Stimulated activated CD8-positive, alpha-beta memory T cell treated with anti-CD3 and anti-CD28 coated beads, Interleukin-4, amount 100 ng/mL, for 24 hours (primary cell): ENCODE results near the gene TNFAIP2.

ENCODE experiments used
- DNase-seq: peaks from one replicate; pipeline ENCODE4 v3.0.0-alpha.2; 2020; ENCODE audit warnings: low read depth

Gene TNFAIP2

DNA sequence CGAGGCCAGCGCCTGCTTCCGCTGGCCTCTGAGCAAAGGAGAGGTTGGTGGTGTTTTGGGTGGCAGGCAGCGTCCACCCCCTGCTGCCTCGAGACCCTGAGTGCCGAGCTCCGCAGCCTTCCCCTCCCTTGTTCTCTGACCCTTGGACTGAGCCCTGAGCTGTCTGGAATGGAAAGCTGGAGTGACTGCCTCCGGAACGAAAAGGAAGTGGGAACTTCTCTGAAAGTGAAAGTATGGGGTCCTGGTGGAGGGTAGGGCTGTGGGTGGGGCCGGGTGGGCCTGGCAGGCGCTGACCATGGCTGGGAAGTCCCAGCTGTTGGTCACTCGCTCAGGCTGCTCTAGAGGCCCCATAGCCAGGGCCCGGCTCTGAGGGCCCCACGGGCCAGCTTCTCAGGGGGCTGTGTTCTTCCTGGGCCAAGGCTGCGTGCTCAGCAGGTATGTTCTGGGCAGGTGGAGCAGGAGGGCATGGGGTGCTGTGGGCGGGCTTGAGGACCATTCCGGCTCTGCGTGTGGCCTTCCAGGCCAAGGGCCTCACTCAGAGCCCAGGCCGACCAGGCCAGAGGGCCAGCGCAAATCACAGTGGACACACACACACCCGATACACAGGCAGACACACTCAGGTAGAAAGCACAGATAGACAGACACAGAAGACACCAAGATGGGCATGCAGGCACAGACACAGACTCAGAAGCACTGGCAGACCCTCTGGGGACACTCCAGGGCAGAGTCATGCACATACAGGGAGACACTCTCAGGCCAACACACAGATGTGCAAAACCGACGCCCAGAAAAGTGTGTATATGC, 28.7 kb upstream of the TNFAIP2 start, which contains the start of gene EXOC3L4:
Gene EXOC3L4, plus strand, starts transcription at position 320 of the 804 bp plus-strand sequence. CDS start 5,495 bp downstream, outside the sequence.
- no peak for DNase-seq

DNA sequence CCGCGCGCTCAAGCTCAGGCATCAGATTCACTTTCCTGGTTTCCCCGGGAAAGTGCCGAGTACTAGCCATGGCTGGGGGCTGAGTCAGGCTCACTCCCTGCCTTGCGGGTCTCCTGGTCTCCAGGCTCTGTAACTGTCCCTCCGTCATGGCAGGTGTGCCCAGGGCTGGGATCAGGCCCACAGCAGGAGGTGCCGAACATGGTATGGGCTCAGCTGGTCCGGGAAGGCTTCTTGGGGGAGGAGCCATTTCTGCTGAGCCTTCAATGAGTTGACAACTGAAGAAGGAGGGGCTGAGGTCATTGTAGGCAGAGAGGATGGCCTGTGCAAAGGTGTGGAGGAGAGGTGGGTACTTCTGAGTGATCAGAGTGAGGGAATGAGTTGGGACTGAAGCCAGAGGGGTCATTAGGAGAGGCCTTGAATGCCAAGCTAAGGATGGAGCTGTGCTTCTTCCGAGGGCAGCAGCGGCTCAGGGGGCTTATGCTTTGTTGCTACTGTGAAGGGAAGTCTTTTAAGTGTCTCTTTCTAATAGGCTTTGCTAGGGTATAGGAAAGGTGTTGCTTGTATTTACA, 28.0 kb upstream of the TNFAIP2 start:
- DNase-seq: no peak

DNA sequence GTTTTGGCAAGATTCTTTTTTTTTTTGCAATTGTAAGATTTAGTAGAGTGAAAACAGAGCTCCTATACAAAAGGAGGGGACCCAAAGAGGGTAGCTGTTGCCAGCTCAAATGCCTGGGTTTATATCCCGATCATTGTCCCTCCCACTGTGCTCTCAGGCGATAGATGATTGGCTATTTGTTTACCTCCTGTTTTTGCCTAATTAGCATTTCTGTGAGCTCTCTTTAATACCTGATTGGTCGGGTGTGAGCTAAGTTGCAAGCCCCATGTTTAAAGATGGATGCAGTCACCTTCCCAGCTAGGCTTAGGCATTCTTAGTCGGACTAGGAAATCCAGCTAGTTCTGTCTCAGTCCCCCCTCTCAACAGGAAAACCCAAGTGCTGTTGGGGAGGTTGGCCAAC, 26.9 kb upstream of the TNFAIP2 start:
- DNase-seq: no peak

DNA sequence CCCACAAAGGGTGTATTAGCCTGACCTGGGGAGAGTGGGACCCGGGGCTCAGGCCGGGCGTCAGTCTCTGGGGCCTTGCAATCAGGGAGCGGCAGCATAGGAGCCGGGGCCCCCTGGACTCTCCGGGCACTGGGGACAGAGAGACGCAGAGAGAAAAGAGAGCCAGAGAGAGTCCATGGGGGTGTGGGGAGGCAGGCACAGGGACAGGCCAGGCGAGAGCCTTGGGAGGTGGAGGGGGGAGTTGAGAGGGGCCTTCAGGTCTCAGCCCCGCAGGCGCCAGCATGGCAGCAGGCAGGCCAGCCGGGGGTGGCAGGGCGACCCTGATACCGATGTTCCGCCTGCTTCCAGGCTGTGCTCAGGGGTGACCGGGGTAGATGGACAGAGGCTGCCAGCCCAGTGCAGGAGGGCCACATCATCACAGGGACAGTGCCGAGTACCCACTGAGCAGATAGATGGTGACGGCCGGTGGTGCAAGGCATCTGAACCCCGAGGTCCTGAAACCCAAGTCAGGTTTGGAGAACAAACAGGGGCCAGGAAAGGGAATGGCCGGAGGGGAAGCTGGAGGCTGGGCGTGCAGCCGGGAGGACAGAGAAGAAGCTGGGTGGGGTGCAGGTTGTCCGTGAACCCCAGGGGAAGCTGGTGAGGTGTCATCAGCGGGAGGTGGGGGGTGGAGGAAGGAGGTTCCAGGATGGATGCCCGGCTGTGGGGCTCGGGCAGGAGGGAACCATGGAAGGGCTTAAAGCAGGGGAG, 25.8 kb upstream of the TNFAIP2 start:
- DNase-seq: no peak

DNA sequence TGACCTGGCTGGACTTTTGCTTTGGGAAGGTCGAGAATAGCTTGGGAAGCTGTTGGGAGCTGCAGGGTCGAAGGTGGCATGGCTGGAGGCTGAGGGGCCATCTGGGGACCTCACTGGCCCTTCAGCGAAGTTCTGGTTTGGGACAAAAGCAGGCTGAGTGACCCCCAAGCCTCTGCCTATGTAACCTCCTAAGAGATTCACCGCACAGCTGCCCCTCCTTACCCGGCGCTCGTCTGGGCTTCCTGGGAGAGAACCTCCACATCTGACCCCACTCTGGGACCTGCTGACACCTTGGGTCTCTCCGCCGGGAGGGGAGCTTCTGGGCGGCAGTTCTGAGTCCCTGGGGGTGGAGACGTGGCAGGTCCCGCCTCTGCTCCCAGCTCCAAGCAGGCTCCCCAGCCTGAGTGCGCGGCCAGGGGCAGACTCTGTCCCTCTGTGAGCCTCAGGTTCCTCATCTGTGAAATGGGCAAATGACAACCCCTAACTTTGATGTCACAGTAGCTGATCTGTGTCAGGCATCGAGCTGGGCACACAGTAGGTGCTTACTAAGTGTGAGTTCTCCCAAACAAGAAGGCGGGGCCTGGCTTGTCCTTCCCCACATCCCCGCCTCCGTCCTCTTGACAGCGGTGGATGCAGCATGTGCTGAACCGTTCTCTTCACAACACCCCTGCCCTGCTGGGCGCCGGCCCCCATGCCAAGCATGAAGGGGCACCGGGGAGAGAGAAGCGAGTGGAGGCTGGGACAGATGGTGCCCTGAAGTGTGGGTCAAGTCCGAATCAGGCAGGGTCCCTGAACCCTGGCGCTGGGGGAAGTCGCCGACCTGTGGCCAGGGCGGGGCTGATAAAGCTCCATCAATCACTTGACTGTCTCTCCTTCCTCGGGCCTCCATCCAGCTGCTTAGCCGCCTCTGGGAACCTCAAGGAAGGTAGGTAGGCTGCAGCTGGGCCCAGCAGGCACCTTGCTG, 25.0 kb upstream of the TNFAIP2 start:
- DNase-seq: no peak

DNA sequence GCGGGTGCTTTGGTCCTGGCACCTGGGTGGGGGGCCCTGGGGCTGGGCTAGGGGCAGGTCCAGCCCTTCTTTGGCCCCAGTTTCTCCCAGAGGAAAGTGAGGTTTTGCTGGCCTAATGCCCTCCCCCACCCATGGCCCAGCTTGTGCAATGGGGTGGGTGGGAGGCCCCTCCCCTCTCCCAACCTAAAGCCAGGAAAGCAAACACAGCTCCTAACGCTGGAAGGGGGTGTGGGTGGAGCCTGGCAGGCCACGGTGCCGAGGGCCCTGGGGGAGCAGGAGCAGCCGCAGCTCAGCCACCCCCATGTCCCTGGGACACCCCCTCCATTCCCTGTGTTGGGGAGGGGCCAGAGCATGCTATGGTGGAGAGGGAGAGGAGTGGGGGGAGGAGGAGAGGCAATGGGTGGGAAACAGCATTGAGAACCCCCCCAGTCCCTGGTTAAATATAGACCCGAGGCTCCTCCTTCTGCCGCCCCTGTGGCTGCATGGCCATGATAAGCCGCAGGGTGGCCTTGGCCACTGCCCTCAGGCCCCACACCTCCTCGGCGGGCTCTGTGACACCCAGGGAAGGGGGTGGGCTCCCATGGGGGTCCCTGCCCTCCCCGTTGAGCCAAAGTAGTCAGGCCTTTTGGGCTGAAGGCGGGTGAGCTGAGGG, 24.1 kb upstream of the TNFAIP2 start:
- no peak for DNase-seq

DNA sequence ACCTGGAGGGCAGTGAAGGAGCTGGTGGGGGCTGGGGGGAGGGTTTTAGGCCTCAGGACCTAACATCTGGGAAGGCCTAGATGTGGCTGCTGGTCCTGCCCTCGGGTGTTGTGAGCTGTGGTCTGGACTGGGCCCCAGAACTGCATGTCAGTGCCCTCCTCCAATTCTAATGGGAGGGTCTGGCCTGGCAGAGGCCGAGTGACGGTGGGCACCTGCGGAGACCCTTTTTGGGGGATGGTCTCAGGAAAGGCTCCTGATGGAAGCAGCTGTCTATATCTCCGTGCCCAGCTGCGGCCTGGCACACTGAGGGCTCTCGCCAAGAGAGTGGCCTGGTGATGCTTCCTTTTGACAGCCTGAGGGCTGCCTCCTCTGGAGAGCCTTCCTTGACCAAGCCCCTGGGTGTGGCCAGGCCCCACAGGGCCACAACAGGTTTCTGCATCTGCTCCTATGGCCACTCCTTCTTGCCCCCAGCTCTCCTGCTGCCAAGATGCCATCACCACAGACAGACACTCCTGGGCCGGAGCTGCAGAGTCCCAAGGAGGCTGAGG, 23.5 kb upstream of the TNFAIP2 start:
- DNase-seq: no peak

DNA sequence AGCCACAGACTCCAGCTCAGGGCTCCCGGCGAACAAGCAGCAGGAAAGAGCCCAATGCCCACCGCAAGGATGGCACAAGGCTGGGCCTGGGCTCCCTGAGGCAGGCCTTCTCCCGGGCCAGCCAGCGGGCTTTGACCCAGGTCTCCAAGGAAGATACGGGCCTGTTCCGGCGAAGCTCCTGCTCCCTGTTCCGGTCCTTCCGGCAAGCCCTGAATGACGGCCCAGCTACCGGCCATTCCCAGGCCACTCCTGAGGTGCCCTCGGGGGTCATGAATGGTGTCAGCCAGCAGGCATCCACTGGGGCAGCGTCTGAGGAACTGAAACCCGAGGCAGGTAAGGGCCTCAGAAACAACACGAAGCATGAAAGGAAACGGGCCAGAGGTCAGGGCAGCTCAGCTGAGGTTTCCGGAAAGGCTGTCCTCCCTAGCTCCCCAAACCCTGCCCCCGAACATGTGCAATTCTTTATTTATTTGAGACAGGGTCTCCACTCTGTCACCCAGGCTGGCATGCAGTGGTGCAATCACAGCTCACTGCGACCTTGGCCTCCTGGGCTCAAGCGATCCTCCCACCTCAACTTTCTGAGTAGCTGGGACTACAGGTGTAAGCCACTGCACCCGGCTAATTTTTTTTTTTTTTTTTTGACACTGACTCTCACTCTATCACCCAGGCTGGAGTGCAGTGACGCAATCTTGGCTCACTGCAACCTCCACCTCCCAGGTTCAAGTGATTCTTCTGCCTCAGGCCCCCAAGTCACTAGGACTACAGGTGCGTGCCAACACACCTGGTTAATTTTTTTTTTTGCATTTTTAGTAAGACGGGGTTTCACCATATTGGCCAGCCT, 22.8 kb upstream of the TNFAIP2 start:
- no peak for DNase-seq

DNA sequence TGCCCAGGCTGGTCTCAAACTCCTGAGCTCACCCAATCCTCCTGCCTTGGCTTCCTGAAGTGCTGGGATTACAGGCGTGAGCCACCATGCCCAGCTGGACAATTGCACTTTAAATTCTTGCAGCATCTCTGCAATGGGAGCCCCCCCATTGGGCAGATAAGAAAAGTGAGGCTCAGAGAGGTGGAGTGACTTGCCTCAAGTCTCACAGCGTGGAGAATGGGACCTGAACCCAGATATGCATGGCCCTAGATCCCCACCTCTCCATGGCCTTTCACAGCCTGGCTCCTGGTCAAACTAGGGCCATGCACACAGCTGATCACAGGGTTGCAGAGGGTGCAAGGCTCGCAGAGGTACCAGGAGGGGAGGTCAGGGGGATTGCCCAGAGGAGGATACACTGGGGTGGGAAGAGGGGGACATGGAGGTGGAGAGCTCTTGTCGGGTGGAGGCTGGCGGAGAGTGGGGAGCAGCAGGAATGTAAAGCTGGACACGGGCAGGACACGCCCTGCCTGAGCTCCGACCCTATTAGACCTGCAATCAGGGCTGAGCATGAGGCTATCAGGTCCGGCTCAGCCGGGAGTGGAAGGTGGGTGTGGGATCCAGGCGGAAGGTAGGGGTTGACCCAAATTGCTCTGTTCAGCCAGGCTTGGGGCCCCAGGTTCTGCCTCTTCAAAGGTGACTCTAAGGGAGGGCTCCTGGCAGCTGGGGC, 21.9 kb upstream of the TNFAIP2 start:
- DNase-seq: no peak

DNA sequence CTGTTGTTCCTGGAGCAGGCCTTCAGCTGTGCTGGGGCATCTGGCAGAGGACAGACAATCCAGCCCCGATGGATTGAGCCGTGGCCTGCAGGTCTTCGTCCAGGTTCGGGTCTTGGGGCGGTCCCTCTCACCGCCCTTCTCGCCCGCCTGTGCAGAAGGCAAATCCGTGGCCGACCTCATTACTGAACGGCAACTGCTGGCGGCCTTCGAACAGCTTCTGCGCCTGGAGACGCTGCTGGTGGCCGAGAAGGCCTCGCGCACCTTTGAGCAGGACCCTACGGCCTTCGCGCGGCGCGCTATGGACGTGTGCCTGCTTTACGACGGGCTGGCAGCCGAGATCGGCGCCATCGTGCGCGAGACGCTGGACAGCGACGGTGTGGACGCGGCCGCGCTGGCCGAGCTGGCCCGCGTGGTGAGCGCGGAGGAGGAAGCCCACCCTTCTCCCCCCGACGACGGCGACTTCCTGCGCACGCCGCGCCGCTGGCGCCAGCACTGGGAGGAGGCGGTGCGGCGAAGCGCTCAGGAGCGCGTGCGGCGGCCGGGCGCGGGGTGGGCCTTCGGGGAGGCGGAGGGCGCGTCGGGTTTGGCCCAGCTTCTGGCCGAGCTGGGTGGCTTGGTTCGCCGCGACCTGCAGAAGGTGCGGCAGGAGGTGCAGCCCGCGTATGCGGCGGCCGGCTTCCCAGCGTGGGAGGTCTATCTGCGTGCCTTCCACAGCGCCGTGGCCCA, 21.1 kb upstream of the TNFAIP2 start:
- no peak for DNase-seq

DNA sequence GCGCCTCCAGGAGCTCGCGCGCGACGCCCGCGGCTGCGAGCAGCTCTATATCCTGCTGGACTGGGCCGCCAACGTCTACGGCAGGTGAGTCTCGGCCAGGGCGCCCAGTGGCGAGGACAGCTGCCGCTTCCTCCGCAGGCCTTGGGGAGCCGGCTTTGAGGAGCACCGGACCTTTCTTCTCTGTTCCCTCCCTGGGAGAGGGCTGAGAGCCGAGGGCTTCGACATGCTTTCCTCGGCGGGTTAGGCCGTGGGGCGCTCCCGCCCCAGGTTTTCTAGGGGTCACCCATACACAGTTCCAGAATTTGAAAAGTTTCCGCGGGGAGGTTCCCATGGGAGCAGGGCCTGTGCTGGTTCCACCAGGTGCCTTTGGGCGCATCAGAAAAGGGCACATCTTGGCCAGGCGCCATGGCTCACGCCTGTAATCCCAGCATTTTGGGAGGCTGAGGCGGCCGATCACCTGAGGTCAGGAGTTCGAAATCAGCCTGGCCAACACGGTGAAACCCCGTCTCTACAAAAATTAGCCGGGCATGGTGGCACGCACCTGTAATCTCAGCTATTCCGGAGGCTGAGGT, 20.5 kb upstream of the TNFAIP2 start:
- no peak for DNase-seq

DNA sequence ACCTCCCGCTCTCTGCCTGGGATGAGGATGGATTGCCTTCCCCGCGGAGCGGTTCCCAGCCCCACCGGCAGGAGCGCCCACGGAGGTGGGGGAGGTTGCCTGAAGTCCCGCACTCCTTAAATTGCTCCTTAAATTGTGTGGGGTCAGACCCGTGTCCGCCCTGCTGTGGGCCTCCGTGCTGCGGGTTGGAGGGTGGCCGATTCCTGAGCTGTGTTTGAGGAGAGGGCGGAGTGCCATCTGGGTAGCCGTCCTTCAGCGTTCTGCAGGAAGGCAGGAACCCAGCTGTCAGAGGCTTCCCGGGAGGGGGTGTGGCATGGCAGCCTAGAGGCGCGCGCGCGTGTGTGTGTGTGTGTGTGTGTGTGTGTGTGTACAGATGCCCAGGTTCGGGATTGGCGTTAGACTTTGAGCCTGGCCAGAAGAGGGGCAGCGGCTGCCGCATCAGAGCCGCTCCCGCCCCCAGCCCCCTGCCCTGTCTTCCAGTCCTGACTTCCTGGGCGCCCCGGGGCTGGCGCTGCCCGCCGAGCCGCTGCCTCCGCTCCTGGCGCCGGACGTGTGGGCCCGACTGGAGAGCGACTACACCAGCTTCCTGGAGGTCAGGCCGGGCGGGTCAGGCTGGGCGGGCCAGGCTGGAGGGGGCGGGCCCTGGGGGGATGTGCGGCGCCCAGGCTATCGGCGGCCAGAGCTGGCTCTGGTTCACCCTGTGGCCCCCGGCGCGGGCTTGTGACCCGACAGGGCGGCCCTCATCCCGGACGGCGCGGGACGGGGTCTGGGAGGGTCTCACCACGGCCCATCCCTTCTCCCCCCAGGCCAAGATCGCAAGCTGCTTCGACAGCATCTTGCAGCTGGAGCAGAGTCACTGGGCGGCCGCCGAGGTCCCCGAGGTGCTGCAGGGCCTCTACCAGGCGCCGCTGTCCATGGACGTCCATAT, 19.5 kb upstream of the TNFAIP2 start:
- no peak for DNase-seq

DNA sequence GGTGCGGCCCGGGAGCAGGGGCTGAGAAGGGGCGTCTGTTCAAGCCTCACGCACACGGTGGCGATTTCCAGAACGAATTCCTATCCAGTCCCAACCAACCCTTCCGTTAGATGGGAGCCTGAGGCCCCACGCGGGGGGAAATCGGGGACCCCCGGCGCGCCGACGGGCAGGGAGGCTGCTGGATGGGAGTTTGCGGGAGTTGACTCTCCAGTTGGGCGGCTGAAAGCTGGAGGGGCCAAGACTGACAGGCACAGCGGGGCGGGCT, 18.9 kb upstream of the TNFAIP2 start:
- DNase-seq: no peak

DNA sequence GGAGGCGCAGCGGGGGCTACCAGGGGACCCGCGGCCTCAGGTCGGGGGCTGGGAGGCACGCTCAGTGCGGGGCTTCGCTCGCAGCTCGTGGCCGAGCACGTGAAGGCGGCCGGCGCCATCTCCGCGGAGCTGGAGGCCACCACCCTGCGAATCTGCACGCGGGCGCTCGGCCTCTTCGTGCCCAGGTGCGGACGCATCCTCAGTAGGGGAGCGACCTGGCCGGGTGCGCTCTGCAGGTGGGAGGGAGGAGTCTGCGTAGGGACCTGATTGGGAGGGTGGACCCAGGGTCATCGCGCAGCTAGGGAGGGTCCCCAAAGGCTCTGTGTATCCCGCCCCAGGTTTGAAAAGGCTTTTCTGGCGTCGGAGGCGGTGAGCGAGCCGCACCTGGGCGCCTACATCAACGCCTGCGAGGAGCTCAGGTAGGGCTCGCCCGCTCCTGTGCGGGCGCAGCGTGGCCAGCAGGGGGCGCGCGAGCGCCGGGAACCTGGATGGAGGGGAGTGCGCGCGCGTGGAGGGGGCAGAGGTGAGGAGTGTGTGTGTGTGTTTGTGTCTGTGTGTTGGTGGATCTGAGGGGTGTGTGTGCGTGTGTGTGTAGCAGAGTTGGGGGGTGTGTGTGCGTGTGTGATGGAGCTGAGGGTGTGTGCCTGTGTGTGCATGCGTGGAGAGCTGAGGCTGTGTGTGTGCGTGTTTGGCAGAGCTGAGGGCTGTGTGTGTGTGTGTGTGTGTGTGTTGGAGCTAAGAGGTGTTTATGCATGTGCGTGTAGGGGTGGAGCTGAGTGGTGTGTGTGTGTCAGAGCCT, 18.4 kb upstream of the TNFAIP2 start:
- peak; percentile 59 for DNase-seq

DNA sequence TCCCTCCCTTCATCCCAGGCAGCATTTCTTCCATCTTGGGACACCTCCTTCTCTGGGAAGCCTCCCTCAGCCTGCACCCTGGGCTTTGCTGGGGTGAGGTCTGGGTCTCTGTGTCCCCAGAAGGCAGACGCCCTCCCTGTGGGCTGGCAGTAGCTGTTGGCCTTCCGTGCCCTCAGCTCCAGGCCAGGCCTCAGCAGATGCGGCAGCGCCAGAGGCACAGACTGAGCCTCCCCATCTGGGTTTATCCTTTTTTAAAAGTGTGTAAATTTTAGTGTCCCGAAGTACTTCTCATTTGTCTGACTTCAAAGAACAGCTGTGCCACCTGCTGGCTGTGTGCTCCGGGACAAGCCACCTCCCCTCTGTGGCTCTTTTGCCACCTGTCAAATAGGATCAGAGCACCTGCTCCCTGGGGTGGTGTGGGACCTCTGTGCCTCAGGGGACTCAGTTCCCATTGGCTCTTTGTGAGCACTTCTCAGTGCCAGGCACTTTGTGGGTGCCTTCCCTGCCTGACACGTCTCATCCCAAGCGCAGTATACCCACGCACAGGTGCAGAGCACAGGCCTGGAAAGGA, 17.6 kb upstream of the TNFAIP2 start:
- DNase-seq: no peak

DNA sequence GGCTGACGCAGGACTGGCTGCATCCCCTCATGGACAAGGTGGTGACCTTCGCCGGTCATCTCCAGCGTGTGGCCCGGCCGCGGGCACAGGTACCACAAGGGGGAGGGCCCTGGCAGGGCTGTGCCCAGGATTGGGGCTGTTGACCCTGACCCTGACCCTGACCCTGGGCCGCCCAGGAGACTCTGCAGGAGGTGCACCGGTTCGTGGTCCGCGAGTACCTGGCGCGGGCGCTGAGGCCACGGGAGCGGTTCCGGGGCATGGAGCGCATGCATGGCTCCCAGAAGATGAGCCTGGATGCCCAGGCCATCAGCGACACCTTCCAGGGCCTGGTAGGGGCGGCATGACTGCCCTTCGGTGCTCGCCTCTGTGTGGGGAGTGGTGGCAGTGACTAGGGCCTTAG, 15.8 kb upstream of the TNFAIP2 start:
- no peak for DNase-seq
